Measurements from ENCODE around the gene MARCHF3.

MARCHF3 gene

GRCh38 chr5:126881821-126882600 is 148.3 kb downstream of the MARCHF3 start:
- no peak overlapping the region for H3K4me3 ChIP-seq (ENCODE audit: low read depth, low read length)
- TF ChIP-seq CTCF (IDR thresholded peaks at IDR 0.05; ENCODE audit: low read depth, low read length, missing control alignments) = no peak
- DNase-seq (ENCODE audit: low read depth) = no peak

GRCh38 chr5:126878634-126879033 is 151.7 kb downstream of the MARCHF3 start:
- DNase-seq (ENCODE audit: low read depth) = no peak
- TF ChIP-seq CTCF (IDR thresholded peaks at IDR 0.05; ENCODE audit: low read depth, low read length, missing control alignments) = no peak
- in situ Hi-C loops (cut with HindIII; ENCODE audit: low sequenced_read_pairs) = no loop called here
- no peak overlapping the region for H3K4me3 ChIP-seq (ENCODE audit: low read depth, low read length)

More at GRCh38 chr5:126881821-126882600, 148.3 kb downstream of the MARCHF3 start:
- in situ Hi-C loops (cut with HindIII; ENCODE audit: low sequenced_read_pairs) = no loop called here

GRCh38 chr5:126878085-126878484 is 152.3 kb downstream of the MARCHF3 start:
- H3K4me3 ChIP-seq (ENCODE audit: low read depth, low read length) = no peak overlapping the region
- DNase-seq (ENCODE audit: low read depth) = no peak
- in situ Hi-C loops (cut with HindIII; ENCODE audit: low sequenced_read_pairs) = no loop called here
- no peak for TF ChIP-seq CTCF (IDR thresholded peaks at IDR 0.05; ENCODE audit: low read depth, low read length, missing control alignments)

- TF ChIP-seq CTCF (IDR thresholded peaks at IDR 0.05; ENCODE audit: low read depth, low read length, missing control alignments) = no peak
- H3K4me3 ChIP-seq (ENCODE audit: low read depth, low read length) = no peak overlapping the region
- in situ Hi-C loops (cut with HindIII; ENCODE audit: low sequenced_read_pairs) = no loop called here
- DNase-seq (ENCODE audit: low read depth) = no peak
These were observed 152.8 kb downstream of the MARCHF3 start for GRCh38 chr5:126877602-126878001.

GRCh38 chr5:126875303-126875785 is 155.0 kb downstream of the MARCHF3 start:
- in situ Hi-C loops (cut with HindIII; ENCODE audit: low sequenced_read_pairs) = no loop called here
- no peak for DNase-seq (ENCODE audit: low read depth)
- no peak overlapping the region for H3K4me3 ChIP-seq (ENCODE audit: low read depth, low read length)
- no peak for TF ChIP-seq CTCF (IDR thresholded peaks at IDR 0.05; ENCODE audit: low read depth, low read length, missing control alignments)

- no peak overlapping the region for H3K4me3 ChIP-seq (ENCODE audit: low read depth, low read length)
- no peak for TF ChIP-seq CTCF (IDR thresholded peaks at IDR 0.05; ENCODE audit: low read depth, low read length, missing control alignments)
- in situ Hi-C loops (cut with HindIII; ENCODE audit: low sequenced_read_pairs) = no loop called here
These were observed 157.6 kb downstream of the MARCHF3 start for GRCh38 chr5:126872561-126873354.

More at GRCh38 chr5:126872561-126873354, 157.6 kb downstream of the MARCHF3 start:
- DNase-seq (ENCODE audit: low read depth) = no peak

Data from astrocyte of the cerebellum (primary cell).